Stomach smooth muscle (tissue), 2 donors: ENCODE results near the gene KRT1.

ENCODE experiments used
- H3K27ac ChIP-seq: one replicate; pipeline ENCODE4 v1.7.0; 2013; ENCODE audit warnings: mild to moderate bottlenecking, low read length, inconsistent platforms
- H3K27me3 ChIP-seq, 2 donors: one replicate each; pipeline ENCODE4 v1.7.0; 2013; ENCODE audit warnings: low read length in 2 of 2; ENCODE audit not compliant: insufficient read depth in 2 of 2, control insufficient read depth in 1 of 2
- H3K36me3 ChIP-seq, 2 donors: one replicate each; pipeline ENCODE4 v1.7.0; 2013; ENCODE audit warnings: low read length in 2 of 2; ENCODE audit not compliant: control insufficient read depth in 2 of 2, insufficient read depth in 2 of 2
- H3K4me1 ChIP-seq: one replicate; pipeline ENCODE4 v1.7.0; 2013; ENCODE audit warnings: low read length; ENCODE audit not compliant: control insufficient read depth, insufficient read depth
- H3K4me3 ChIP-seq, 2 donors: one replicate each; pipeline ENCODE4 v1.7.0; 2013; ENCODE audit warnings: low read length in 2 of 2
- H3K9ac ChIP-seq, 2 donors: one replicate each; pipeline ENCODE4 v1.7.0; 2013; ENCODE audit warnings: low read length in 2 of 2, mild to moderate bottlenecking in 1 of 2
- H3K9me3 ChIP-seq, 2 donors: one replicate each; pipeline ENCODE4 v1.7.0; 2013; ENCODE audit warnings: low read length in 2 of 2; ENCODE audit not compliant: control insufficient read depth in 2 of 2
- donor health status: healthy.
- donor health status: Pancreatic carcinoma.

The KRT1 gene

GRCh38 chr12:52628841-52629240 lies 51.4 kb downstream of the KRT1 start:
- Histone ChIP-seq H3K4me1 (no peaks in the 10 kb centered on the region), H3K4me3 (no peak overlapping the region), H3K9me3 (no peaks in the 10 kb centered on the region), H3K27me3 (no peaks in the 10 kb centered on the region), H3K36me3 (no peaks in the 10 kb centered on the region), H3K27ac (no peak overlapping the region), H3K9ac (no peak overlapping the region)

GRCh38 chr12:52628111-52628507 lies 52.1 kb downstream of the KRT1 start:
- no peaks in the 10 kb centered on the region for H3K4me1 ChIP-seq
- no peaks in the 10 kb centered on the region for H3K9me3 ChIP-seq
- H3K36me3 ChIP-seq = no peaks in the 10 kb centered on the region
- no peak overlapping the region for H3K27ac ChIP-seq
- H3K27me3 ChIP-seq = no peaks in the 10 kb centered on the region
- H3K9ac ChIP-seq = no peak overlapping the region
- H3K4me3 ChIP-seq = no peak overlapping the region

GRCh38 chr12:52627395-52628110 lies 52.7 kb downstream of the KRT1 start:
- Histone ChIP-seq H3K9ac (no peak overlapping the region), H3K9me3 (no peaks in the 10 kb centered on the region), H3K27me3 (no peaks in the 10 kb centered on the region), H3K4me3 (no peak overlapping the region), H3K36me3 (no peaks in the 10 kb centered on the region), H3K27ac (no peak overlapping the region), H3K4me1 (no peaks in the 10 kb centered on the region)
